Measurements from ENCODE around the gene HELZ. TPM values are rescaled to one million over a fixed set of nuclear protein-coding genes. Genes with fewer than 3 reads are reported as not detected.

The HELZ gene
- total and polyA plus RNA-seq, 7 donors = 1.8 to 55.7 (median 30.8) TPM

DNA sequence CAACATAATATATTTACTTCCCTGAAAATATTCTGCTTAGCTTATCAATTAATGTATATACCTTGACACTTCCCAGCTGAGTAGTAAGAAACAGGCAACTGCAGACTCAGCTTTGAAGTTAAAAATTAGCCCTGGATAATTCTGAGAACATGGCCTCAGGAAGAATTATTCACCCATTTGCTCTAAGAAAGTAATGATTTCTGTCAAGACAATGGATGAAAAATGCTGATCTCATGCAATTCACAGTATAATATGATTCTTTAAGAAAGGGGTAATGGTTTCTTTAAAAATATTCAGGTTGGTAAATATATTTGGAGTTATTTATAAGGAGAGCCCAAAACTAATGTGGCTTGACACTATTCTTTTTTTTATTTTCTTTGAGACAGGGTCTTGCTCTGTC, 111.8 kb downstream of the HELZ start:
- intact Hi-C loops (cut with DNase I) = no loop called here
- H3K4me3 ChIP-seq = no peak overlapping the region
- ATAC-seq (no peak), DNase-seq (no peak)
- no peak for TF ChIP-seq CTCF (IDR thresholded peaks at IDR 0.05)
- no peak overlapping the region for H3K27ac ChIP-seq
- peaks cover 0 to 53% of the 10 kb centered on the region in 2 donors for H3K36me3 ChIP-seq (ENCODE audit: insufficient read depth in 1 of 2, low read depth in 1 of 2)
- no peaks in the 10 kb centered on the region for H3K27me3 ChIP-seq (ENCODE audit: insufficient read depth in 3 of 3, low read length in 2 of 3)
- H3K4me1 ChIP-seq = no peaks in the 10 kb centered on the region
- H3K9me3 ChIP-seq = no peaks in the 10 kb centered on the region

GRCh38 chr17:67132366-67132765, 112.6 kb downstream of the HELZ start:
- 70 to 91% (median 88%) methylated on average over 1 of the region's 1 CpG for WGBS, 3 donors
- H3K36me3 ChIP-seq (ENCODE audit: insufficient read depth in 1 of 2, low read depth in 1 of 2) = peaks cover 0 to 54% of the 10 kb centered on the region in 2 donors

GRCh38 chr17:67130768-67131167, 114.2 kb downstream of the HELZ start:
- no peak for ATAC-seq
- intact Hi-C loops (cut with DNase I) = no loop called here
- WGBS, 3 donors = 94 to 97% (median 97%) methylated on average over 4 of the region's 4 CpGs
- TF ChIP-seq CTCF (IDR thresholded peaks at IDR 0.05) = no peak
- H3K27me3 ChIP-seq (ENCODE audit: insufficient read depth in 3 of 3, low read length in 2 of 3) = no peaks in the 10 kb centered on the region
- H3K27ac ChIP-seq = no peak overlapping the region
- no peak for DNase-seq
- no peak overlapping the region for H3K4me3 ChIP-seq
- H3K9me3 ChIP-seq = no peaks in the 10 kb centered on the region
- peaks cover 0 to 46% of the 10 kb centered on the region in 2 donors for H3K36me3 ChIP-seq (ENCODE audit: insufficient read depth in 1 of 2, low read depth in 1 of 2)
- no peaks in the 10 kb centered on the region for H3K4me1 ChIP-seq

More at GRCh38 chr17:67132366-67132765, 112.6 kb downstream of the HELZ start:
- H3K27me3 ChIP-seq (ENCODE audit: insufficient read depth in 3 of 3, low read length in 2 of 3) = no peaks in the 10 kb centered on the region
- H3K4me1 ChIP-seq = no peaks in the 10 kb centered on the region
- no peak overlapping the region for H3K4me3 ChIP-seq
- TF ChIP-seq CTCF (IDR thresholded peaks at IDR 0.05) = no peak
- H3K9me3 ChIP-seq = no peaks in the 10 kb centered on the region
- intact Hi-C loops (cut with DNase I) = no loop called here
- DNase-seq (no peak), ATAC-seq (no peak)
- no peak overlapping the region for H3K27ac ChIP-seq

- 87 to 92% (median 92%) methylated on average over 3 of the region's 3 CpGs for WGBS, 3 donors
- H3K36me3 ChIP-seq (ENCODE audit: insufficient read depth in 1 of 2, low read depth in 1 of 2) = peaks cover 0 to 39% of the 10 kb centered on the region in 2 donors
- intact Hi-C loops (cut with DNase I) = no loop called here
These were observed 115.7 kb downstream of the HELZ start for GRCh38 chr17:67129283-67129682.

More at GRCh38 chr17:67129283-67129682, 115.7 kb downstream of the HELZ start:
- Histone ChIP-seq H3K27me3 (ENCODE audit: insufficient read depth in 3 of 3, low read length in 2 of 3) (no peaks in the 10 kb centered on the region), H3K4me1 (no peaks in the 10 kb centered on the region), H3K27ac (no peak overlapping the region), H3K9me3 (no peaks in the 10 kb centered on the region), H3K4me3 (no peak overlapping the region)
- ATAC-seq = no peak
- no peak for TF ChIP-seq CTCF (IDR thresholded peaks at IDR 0.05)
- no peak for DNase-seq
